Left forelimb (tissue), 1 donor: ENCODE measurements around the gene CASP2.

Experiments used
- DNase-seq: peaks from one replicate; pipeline ENCODE4 v3.0.0-alpha.2; 2018; ENCODE audit warnings: low spot score

Gene CASP2

DNA sequence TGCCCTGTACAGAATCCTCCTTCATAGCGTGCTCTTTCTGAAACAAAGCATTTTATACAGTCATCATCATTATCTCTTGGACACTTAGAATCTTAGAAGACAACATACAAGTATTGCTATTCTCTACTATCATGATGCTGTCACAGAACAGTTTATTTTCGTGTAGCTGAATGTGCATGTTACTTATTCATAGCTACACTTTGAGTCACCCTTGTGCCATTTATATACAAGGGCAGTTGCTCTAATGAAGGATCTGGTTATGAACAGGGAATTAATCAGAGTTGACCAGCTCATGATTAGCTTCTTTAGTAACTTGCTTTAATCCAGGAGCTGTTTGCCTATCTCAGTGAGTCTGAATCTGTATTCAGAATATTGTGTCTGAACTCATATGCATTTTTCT lies 11.2 kb downstream of the CASP2 start:
- no peak for DNase-seq

DNA sequence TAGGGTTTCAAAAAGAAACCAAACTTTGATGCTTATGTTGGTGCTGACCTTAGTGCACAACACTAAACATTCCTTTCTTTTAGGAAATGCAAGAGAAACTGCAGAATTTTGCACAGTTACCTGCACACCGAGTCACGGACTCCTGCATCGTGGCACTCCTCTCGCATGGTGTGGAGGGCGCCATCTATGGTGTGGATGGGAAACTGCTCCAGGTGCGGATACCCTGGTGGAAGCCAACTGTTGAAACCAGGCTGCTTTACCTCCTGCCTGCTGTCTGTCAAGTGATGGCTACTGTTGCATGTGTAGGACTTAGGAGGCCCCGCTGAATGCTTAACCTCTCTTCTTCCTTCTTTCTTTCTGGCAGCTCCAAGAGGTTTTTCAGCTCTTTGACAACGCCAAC lies 11.7 kb downstream of the CASP2 start:
- DNase-seq: no peak

DNA sequence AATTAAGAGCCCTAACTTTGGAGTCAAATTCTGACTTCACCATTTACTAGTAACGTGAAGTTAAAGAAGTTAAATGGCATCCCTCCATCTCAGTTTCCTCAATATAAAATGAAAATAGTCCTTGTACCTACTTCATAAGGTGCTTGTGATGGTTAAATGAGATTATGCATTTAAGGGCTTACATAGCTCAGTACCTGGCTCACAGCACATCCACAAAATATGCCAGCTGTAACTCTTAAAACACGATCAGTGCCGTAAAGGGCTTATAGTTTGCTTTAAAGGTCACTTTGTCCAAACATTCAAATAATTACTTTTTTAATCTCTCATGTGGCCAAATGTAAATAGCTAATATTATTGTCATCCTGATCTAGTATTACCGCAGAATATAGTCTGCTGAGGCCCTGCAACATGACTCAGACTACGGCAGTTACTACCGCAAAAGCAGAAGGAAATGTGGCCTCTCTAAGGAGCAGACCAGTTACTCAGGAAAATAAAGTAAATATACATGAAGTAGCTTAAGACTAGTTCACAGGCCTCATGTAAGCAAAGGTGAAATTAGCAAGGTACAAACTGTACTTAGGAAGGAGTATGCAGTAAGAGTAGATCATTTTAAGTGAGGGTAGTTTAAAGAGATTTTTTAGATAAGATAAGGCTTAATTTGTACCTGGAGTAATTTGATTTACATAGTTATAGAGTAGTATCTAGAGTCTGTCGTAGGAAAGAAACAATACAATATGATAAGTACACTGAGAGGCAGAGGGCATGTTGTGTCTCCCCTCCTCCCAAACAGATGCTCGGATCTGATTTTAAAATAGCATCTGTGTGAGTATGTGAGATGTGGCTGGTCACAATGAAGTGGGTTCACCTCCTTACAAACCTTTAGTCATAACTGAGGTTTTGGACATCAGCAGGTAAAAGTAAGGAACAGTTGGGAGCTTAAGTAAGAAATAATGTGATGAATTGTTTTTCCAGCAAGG lies 13.1 kb downstream of the CASP2 start:
- no peak for DNase-seq

DNA sequence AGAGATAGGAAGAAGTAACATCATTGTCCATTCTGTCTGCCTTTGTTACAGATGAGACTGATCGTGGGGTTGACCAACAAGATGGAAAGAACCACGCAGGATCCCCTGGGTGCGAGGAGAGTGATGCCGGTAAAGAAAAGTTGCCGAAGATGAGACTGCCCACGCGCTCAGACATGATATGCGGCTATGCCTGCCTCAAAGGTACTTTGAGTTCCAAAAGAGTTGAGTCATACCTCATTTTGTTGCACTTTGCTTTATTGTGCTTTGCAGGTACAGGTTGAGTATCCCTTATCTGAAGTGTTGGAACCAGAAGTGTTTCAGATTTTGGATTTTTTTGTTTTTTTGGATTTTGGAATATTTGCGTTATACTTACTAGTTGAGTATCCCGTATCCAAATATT lies 15.6 kb downstream of the CASP2 start:
- no peak for DNase-seq

DNA sequence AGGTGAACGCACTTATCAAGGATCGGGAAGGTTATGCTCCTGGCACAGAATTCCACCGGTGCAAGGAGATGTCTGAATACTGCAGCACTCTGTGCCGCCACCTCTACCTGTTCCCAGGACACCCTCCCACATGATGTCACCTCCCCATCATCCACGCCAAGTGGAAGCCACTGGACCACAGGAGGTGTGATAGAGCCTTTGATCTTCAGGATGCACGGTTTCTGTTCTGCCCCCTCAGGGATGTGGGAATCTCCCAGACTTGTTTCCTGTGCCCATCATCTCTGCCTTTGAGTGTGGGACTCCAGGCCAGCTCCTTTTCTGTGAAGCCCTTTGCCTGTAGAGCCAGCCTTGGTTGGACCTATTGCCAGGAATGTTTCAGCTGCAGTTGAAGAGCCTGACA lies 16.8 kb downstream of the CASP2 start:
- no peak for DNase-seq

DNA sequence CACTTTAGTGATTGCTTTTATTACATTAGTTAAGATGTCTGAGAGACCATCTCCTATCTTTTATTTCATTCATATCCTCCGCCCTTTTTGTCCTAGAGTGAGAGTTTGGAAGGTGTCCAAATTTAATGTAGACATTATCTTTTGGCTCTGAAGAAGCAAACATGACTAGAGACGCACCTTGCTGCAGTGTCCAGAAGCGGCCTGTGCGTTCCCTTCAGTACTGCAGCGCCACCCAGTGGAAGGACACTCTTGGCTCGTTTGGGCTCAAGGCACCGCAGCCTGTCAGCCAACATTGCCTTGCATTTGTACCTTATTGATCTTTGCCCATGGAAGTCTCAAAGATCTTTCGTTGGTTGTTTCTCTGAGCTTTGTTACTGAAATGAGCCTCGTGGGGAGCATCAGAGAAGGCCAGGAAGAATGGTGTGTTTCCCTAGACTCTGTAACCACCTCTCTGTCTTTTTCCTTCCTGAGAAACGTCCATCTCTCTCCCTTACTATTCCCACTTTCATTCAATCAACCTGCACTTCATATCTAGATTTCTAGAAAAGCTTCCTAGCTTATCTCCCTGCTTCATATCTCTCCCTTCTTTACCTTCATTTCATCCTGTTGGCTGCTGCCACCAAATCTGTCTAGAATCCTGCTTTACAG lies 17.4 kb downstream of the CASP2 start:
- no peak for DNase-seq

DNA sequence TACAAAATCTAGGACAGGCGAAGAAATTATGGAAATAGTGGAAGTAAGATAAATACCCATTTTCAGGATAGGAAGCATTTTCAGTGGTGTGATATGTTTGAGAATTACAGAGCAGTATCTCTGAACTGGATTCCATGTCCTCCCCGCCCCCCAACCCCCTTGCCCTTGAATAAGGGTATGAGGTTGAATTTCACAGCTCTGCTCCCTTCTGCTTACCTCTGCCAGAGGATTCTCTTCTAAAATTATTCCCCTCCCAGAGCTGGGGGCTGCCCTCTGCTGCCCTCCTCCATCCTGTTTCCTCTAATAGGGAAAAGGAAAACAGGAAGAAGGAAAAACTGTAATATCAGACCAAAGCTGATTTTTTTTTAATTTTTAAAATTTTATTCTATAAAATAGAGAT lies 20.5 kb downstream of the CASP2 start:
- no peak for DNase-seq

DNA sequence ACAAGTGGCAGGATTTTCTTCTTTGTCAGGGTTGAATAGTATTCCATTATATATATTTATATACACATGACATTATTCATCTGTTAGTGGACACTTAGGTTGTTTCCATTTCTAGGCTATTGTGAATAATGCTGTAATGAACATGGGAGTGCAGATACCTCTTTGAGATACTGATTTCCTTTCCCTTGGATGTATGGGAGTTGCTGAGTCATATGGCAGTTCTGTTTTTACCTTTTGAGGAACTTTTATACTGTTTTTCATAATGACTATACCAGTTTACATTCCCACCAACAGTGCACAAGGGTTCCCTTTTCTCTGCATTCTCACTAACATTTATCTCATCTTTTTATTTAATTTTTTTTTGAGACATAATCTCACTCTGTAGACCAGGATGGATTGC lies 26.0 kb downstream of the CASP2 start:
- DNase-seq: no peak

DNA sequence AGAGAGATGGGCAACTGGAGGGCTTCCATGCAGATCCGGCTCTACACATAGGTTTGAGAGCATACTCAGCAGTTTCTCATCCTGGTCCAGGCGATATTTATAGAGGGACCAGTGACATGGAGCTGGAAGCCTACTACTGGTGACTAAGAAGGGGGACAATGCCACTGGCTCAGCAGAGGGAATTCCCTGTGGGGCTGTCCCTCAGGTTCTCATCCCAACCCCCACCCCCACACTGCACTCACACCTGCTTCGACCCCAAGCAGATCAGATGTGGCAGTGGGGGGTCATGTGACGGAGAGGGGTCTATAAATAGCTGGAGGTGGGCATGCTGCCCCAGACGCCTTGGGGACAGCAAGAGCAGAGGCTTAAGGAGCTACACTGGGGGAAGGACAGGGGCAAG lies 27.6 kb downstream of the CASP2 start, which contains the start of gene CLCN1:
Gene CLCN1, plus strand, starts transcription at position 336 of the 400 bp plus-strand sequence. CDS start 102 bp downstream, outside the sequence.
- no peak for DNase-seq

DNA sequence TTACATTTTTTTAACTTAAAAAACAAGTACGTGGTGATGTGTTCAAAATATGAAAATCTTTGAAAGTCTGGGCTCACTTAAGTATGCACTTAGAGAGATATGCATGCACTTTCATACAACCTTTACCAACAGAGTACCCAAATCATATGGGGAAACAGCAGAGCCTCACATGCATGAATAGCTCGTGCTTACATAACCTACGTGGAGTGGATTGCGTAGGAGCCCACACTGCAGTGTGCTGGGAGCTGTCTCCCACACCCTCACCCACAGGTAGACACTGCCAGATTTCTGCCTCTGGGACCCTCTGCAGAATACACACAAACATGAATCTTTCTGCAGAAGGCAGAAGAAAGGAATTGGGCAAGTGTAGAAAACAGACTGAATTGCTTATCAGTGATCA lies 28.3 kb downstream of the CASP2 start:
- DNase-seq: no peak

DNA sequence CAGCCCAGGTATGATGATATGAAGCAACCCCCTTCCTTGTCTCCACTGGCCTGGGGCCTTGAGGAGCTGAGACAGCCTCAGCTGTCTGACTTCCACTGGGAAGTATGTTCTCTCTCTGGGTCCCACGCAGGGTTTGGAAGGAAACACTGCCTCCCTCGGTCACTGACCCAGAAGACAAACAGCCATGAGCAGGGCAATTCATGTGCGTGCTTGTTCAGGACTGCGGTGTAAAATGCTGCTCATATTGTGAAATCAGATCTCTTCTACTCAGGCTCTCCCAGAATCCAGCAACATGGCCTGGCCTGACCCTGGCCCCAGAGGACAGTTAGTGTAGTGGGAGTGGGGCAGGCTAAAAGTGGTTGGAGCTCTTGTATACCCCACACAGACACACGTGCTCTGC lies 30.5 kb downstream of the CASP2 start:
- DNase-seq: no peak

DNA sequence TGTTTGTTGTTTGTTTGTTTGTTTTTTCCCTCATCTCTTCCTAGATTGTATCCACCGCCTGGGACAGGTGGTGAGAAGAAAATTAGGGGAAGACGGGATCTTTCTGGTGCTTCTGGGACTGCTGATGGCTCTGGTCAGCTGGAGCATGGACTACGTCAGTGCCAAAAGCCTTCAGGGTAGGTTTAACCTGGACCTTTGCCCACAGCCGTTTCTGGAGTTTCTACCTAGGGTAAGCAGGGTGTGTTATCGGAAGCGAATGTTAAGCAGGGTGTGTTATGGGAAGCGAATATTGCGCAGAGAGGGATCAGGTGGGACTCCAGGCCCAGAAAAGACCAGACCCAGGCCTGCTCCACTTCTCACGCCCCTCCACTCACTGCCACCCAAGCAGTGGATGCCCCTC lies 32.5 kb downstream of the CASP2 start:
- no peak for DNase-seq

DNA sequence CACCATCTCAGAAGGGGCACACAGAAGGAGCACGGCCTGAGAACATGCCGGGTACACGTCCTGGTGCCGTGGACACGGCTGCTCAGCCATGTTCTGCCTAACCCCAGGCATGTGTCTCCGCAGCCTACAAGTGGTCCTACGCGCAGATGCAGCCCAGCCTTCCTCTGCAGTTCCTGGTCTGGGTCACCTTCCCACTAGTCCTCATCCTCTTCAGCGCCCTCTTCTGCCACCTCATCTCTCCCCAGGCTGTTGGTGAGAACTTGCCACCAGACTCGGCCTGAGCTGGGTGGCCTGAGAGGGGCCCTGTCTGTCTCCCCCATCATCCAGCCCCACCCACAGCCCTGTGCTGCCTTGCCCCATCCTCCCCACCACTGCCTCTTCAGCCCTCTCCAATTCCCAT lies 33.1 kb downstream of the CASP2 start:
- no peak for DNase-seq

DNA sequence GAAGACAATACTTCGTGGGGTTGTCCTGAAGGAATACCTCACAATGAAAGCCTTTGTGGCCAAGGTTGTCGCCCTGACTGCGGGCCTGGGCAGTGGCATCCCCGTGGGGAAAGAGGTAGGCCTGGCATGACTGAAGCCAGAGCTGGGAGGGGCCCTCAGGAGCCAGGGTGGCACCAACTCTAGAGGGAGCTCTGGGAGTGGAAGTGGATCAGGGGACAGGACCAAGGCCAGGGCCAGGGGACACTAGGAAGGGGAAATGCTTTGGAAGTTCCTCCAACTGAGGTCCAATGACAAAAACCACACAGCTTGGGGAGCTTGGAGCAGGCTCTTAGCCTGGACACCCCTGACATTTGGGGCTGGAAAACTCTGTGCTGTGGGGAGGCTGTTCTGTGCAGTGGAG lies 33.6 kb downstream of the CASP2 start:
- DNase-seq: no peak

DNA sequence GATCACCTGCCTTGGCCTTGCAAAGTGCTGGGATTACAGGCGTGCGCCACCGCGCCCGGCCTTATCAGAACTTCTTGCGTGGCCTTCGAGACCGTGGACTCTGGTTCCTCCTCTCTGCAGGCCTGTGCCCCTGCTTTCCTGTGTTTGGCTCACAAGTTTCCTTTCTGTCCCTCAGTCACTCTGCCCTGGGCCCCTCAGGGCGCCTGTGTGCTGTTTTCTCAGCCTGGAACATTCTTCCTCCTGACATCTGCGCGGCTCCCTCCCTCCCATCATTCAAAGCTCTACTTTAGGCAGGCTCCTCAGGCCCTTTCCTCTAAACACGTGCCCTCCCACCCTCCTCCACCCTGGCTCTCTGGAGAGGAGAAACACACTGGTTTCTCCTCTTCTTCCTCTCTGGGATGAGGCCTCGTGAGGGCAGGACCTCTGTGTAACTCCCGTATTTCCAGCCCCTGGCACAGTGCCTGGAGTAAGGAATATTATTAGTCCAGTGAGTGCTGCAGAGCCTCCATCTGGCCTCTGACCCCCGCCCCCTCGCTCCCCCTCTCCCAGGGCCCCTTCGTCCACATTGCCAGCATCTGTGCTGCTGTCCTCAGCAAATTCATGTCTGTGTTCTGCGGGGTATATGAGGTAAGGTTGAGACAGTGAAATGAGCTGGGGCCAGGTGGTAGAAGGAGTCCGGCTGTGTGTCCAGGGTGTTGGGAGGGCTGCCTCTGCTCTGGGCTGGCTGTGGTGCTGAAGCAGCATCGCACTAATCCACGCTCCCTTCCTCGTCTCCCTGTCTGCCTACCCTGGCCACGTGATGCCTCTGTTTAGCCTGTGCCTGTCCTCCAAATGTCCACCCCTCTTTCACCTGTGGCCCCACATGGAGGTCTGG lies 34.8 kb downstream of the CASP2 start:
- DNase-seq: no peak

DNA sequence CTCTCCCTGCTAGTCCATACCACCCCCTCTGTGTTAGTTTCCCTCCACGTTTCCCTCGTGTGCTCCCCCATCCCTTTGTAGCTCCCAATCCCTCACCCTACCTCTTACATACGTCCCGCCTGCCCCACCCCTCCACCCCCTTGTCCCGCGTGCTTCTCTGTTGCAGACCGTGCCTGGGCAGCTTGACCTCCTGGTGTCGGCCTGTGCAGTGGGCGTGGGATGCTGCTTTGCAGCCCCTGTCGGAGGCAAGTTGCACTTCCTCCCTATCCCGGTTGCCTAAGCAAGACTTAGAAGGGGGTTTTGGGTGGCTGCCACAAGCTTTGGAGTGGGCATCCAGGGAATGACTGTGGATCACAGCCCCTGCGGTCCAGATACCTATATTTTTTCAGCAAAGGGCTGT lies 35.5 kb downstream of the CASP2 start:
- DNase-seq: no peak

DNA sequence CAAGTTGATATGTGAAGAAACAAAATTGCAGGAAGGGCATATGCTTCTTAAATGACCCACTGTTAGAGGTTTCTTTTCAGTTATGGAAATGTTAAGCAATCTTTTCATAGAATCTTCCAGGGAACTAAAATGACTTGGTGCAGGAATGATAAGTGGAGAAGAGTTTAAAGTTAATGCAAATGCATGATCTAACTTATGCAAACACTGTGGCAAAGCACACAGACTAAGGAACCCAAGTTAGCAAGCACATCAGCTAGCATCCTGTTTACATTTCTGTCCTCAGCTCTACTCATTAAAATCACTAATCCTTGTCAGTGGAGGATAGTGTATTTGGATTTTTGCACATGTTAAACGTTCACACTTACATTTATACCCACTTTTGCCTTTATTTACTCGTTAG lies 37.1 kb downstream of the CASP2 start:
- DNase-seq: no peak

DNA sequence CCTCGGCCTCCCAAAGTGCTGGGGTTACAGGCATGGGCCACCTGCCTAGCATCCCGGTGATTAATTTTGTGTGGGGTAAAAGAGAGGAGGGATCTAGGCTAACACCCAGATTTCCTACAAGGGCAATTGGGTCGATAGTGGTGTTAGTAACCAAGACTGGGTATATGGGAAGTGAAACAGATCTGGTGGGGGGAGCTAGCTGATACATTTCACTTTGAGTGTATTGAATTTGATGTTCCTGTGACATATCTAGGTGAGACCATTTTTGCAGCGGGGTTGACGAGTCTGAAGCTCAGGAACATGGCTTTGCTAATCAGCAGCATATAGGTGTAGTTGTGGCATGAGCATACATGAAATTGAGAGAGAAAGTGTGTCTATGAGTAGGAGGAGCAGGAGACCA lies 39.8 kb downstream of the CASP2 start:
- DNase-seq: no peak

DNA sequence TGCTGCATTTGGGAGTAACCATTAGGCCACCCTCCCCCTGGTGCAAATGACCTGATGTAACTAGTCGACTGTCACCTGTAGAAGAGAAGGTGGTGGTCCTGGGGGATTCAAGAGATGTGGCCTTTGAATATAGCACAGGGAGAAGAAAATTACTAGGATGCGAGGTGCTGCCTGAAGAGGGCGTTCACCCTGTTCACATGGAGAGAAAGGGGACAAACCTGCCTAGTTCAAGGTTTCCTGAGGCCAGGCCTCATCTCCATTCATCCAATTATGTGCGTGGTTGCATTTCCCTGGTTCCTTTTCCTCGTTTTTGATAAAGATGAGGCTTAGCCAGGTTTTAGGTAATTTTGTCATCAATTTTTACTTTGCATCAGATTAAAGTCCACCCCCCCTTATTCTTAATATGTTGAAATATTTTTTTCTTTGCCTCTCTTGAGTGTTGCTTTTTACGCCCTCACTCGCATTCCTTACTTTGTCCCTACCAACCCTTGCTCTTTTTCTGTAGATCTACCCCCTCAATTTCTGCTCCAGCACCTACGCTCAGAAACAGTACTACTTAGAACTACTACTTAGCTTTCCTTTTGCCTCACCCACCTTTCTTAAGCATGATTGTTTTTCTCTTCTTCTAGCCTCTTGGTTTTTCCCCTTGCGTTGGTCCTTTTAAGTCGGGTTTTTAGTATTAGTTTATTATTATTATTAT lies 41.5 kb downstream of the CASP2 start:
- no peak for DNase-seq

DNA sequence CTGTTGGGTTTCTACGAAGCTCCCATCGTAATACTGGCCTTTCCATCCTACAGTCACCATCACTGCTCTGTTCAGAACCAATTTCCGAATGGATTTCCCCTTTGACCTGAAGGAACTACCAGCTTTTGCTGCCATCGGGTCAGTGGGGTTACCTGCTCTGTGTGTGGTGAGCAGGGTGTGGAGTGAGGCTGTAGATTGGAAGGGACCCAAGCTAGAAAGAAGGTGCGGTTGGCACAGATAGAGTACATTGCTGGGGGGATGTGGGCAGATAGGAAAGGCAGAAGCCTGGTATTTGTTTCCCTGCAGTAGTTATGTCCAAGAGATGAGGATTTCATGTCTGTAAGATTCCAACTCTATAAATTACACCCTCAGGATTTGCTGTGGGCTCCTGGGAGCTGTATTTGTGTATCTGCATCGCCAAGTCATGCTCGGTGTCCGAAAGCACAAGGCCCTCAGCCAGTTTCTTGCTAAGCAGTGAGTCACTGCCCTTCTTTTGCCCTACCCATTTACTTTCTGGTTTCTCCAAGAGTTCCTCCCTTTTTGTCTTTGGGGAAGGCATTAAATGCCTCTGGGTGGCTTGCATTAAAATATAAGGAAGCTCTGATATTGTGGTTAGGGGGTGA lies 43.1 kb downstream of the CASP2 start:
- no peak for DNase-seq

DNA sequence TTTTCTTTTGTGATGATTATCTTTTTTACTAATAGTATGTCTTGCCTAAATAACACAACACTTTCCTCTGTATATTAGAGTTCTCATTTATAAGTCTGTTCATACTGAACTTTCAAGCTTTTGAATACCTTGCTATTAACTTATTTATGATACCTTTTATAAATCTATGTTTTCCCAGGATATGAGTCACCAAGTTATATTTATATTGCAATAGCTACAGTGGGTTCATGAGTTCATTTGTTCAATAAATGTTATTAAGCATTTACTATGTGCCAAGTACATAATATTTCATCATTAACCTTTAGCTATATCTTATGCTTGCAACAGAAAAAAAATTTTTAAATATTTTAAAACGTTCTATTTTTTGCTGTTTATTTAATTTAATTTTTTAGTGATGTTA lies 46.1 kb downstream of the CASP2 start:
- no peak for DNase-seq
